Activated T-helper 9 cell treated with anti-CD3 and anti-CD28 coated beads, Interleukin-2, amount 50 U/mL, for 16 hours (primary cell): Measurements from ENCODE around the gene CASZ1.

Source experiments
- DNase-seq: peaks from one replicate; pipeline ENCODE4 v3.0.0-alpha.2; 2020; ENCODE audit warnings: low read depth

Gene CASZ1

DNA sequence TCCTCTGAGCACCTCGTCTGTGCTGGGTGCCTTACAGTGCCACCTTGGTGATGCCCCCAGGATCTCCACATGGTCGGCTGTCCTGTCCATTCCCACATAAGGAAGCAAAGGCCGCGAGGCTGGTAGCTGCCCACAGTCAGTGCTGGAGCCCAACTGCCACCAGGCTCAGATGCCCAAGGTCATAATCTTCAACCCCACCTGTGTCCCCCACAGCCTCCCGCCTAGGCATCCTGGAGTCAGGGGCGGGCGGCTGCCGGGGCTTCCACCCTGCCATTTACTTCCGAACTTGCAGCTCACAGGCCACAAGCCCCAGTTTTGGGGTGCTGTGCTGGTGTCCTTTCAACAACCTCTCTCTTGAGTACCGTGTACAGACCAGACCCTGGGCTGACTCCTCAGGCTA is 126.3 kb downstream of the CASZ1 start:
- DNase-seq, result no peak

DNA sequence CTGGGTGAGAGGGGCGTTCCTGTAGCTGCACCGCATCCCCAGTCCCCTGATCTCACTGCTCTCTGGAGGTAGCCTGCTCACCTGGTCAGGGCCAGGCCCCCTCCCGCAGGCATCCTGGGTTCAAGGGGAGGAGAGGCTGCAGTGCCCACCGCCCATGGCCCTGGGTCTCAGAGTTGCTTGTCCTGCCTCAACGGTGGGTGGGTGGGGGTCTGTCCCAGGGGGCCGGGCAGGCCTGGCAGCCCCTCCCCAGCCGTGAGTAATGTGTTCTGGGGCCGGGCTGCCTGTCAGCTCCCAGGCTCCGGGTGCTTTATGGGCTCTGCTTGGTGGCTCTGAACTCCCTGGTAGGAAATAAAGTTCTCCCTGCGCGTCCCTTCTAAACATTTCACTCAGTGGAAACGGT is 126.9 kb downstream of the CASZ1 start:
- DNase-seq, result no peak

- no peak for DNase-seq
Observed at GRCh38 chr1:10667861-10668761, 128.3 kb downstream of the CASZ1 start.

DNA sequence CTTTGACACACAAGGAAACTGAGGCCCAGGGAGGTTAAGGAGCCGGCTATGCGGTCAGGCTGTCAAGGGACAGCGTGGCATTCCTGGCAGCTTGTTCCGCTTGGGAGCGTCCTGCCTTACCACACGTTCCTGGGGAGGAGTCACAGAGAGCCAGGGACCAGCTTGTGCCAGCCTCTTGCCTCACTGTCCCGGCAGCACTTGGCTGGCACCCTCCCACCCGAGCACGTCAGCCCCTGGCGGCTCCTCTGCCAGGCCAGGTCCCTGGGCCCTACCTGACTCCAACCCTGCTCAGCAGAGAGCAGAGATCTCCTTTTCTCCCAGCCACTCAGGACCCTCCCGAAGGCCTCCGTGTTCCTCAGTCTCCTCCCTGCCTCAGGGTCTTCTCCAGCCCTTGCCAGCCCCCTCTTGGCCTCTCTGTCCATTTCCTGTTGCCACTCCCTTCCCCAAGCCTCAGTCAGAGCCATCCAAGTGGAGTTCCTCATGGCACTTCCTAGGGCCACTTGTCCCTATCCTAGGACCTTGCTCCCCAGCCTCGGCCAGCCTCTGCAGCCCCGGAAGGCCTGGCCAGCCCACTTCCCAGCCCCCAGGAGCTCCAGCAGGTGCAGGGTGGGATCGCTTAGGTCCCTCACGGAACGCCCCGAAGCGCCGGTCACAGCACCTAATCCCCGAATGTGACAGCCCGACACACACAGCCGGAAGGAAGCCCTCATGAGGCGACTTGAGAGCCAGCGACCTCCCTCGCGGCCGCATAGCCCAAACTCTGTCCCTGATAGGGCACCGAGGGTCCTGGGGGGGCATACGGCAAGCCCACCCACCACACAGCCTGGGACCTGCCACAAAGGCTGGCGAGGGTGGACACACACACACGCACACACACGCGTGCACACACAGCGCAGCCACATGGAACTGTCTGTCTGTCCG is 130.3 kb downstream of the CASZ1 start:
- no peak for DNase-seq

GRCh38 chr1:10665226-10665625 is 131.2 kb downstream of the CASZ1 start:
- DNase-seq, result no peak

DNA sequence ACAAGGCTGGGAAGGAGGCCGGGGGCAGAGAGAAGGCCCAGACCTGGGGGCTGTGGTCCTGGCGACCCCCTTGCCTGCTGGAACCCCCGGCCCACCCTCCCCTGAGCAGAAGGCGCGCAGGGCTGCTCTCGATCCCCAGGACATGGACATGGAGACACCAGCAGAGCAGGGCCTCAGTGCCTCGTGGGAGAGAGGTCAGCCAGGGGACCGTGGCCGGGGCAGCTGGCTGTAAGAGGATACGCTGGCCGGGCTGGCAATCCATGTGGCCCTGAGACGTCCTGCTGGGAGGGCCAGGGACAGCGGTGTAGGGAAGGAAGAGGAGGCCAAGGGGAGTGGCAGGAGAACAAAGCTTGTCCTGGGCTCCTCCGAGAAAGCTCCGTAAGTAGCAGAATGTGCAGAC is 132.2 kb downstream of the CASZ1 start:
- no peak for DNase-seq

GRCh38 chr1:10663678-10664035 is 132.8 kb downstream of the CASZ1 start:
- DNase-seq, result no peak

- no peak for DNase-seq
Observed at GRCh38 chr1:10662824-10663677, 133.4 kb downstream of the CASZ1 start.

DNA sequence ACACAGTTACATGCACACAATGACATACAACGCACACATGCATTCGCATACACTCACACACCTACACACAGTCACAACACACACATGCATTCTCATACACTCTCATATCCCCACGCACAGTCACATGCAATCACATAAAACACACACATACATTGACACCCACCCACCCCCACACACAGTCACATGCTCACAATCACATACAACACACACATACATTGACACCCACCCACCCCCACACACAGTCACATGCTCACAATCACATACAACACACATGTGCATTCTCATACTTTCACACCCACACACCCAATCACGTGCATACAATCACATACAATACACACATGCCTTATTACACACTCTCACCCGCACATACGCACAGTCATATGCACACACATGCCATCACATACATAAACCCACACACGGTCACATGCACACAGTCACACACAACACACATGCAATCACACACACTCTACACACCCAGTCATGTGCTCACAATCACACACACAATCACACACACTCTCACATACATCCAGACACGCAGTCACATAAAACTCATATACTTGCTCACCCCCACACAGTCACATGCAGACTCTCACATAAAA is 134.3 kb downstream of the CASZ1 start:
- DNase-seq, result no peak

DNA sequence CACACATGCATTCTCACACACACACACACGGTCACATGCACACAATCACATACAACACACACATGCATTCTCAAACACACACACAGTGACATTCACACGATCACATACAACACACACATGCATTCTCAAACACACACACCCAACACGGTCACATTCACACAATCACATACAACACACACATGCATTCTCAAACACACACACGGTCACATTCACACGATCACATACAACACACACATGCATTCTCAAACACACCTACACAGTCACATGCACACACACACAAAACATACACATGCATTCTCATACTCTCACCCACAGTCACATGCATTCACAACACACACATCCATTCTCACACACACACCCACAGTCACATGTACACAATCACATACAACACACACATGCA is 135.0 kb downstream of the CASZ1 start:
- no peak for DNase-seq

DNA sequence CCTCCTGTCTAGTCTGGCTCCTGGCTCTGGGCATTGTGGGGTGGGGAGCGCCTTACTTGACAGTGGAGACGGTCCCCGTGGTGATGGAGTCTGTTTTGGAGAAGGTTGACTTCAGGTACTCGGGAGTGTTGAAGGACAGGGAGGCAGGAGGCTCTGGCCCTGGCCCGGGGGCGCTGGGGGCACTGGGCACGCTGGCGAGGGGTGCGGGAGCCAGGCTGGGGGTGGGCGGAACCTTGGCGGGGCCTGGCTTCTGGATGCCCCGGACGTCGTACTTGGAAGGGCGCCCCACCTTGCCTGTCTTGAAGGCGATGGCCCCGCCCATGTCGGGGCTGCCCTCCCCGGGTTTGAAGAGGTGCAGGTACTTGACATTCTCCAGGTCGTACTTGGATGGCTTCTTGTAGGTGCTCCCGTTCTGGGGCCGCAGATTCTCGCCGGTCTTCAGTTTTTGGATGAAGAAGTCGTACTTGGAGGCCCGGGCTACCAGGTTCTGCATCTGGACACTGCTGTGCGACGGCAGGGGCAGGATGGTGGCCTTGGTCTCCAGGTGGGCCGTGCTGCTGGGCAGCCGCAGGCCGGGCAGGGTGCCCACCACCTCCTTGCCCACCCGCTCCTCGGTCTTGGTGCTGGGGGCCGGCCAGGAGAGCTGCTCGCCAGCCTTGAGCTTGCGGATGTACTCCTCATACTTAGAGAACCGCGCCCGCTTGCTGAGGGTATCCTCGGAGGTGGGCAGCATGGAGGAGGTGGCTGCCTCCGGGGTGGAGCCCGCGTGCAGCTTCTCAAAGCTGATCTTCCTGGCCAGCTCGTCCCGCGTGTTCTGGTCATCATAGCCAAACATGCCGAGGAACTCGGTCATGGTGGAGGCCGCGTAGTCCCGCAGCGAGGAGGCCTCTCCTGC is 136.6 kb downstream of the CASZ1 start:
- no peak for DNase-seq

DNA sequence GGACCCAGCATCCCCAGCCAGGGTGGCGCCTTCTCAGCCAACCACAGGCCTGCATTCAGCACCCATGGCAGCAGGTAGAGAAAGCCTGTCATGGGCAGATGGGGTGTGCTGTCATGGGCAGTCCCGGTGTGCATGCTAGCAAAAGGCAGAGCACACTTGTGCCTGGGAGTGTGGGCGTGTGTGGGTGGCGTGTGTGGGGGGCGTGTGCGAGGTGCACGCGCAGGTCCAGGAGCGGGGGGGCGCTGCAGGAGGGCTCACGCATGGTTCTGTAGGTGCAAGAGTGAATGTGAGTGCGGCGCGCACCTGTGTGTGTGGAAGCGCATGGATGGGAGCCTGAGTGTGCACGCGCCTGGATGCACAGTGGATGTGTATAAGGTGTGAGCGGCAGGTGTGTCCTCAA is 137.2 kb downstream of the CASZ1 start:
- DNase-seq, result no peak

DNA sequence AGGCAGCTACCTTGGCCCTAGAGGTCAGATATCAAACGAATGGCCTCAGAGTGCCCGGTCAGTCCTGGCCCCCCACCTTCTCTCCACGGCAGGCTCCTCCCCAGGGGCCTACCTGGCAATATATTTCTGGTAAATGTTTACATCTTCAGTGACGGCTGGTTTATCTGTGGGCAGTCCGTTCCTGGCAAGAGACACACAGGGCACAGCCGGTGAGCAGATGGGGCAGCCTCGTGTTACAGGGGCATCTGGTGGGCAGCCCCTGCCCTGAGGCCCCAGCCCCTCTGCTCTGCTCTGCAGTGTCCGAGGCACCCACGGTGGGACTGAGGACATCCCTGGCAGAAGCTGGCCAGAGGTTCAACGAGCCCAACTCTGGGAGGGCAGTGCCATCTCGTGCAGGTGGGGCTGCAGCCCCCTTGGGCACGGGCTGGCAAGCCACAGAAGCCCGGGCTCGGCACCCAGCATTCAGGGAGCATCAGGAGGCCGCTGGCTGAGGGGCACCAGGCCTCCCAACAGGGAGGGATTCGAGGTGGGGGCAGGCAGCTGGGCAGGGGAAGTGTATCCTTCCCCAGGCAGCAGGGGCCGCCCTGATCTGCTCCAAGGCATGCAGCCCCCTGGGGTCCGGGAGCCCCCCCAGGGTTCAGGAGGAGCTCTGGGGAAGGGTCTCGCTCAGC is 137.9 kb downstream of the CASZ1 start:
- no peak for DNase-seq

DNA sequence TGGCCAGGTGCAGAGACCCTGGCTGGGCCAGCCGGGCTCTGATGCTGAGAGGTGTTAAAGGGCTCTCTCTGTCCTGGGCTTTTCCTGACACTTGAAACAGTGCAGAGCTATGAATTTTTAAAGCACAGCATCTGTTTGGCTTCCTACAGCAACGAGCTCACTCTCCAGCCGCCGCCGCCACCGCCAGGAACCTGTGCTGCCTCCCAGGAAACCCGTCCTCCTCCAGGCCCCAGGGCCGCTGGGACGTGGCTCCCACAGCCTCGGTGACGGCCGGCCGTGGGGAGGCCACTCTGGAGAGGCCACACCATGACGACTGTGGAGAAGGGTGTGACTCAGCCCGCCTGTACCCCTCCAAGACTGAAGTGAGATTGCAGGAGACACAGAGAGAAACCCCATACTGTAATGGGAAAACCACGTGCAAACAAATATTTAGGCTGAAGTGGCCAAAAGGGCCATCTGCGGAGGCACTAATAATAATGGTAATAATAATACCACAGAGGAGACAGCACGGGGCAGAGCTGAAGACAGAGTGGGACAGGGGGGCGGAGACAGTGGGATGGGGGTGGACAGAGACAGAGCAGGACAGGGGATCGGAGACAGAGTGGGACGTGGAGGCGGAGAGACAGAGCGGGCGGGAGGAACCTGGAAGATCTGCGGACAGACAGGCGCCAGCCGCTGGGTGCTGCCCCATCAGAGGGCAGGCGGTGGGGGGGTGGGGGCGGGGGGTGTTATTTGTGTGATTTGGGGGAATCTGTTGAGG is 139.2 kb downstream of the CASZ1 start:
- no peak for DNase-seq

DNA sequence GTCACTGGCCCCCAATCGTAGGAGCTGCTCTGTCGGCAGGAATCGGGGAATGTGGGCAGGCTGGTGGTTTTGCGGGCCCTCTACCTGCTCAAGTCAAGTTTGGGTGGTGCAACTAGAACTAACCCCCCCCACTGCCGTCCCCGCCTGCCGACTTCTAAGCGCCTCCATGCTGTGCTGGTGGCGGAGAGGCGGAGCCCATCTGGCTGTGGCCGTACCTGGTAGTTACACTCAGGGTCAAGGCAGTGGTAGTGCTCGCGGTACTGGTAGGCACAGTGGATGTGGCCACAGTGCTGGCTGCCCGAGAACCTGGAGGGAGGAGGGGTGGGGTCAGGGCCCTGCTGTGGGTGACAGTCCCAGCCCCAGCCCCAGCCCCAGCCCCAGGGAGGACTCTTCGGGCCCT is 140.0 kb downstream of the CASZ1 start:
- no peak for DNase-seq

DNA sequence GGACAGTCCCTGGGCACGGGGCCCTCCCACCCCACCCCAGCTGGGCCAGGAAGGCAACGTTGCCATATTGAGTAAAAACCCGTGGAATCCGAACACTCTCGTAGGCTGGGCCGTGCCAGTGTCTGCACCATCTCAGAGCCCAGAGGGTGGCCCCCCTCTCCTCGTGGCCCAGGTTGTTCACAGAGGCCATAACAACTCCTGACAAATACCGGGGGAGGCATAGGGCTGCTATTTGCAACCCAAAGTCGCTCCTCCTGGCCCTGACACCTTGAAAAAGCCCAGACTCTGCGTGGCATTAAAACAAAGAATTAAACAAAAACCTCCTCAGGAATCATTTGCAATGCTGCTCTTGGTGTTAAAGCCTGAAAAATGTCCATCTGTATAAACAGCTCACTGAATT is 141.4 kb downstream of the CASZ1 start:
- DNase-seq, result no peak

- DNase-seq, result no peak
Observed at GRCh38 chr1:10653370-10654125, 142.9 kb downstream of the CASZ1 start.

DNA sequence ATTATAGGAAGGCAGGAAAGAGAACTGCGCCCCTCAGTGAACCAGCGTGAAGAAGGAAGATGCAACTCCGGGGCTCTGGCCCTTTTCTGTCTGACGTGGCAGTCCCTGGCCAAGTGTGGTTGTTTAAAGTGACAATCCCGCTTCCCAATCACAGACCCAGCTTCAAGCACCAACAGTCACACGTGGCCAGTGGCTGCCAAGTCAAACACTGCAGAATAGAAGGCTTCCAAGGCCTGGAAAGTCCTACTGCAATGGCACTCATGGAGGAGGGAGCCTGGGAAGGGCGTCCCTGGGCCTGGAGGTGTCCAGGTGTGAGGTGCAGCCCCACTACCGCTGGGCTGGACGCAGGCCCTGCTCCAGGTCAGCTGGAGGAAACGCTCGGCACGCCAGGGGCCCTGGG is 143.8 kb downstream of the CASZ1 start:
- no peak for DNase-seq

GRCh38 chr1:10651793-10652192 is 144.7 kb downstream of the CASZ1 start:
- DNase-seq, result no peak
